WTC11 (cell line): ENCODE measurements around the gene ZNF488. TPM values are rescaled to one million over a fixed set of nuclear protein-coding genes. Genes with fewer than 3 reads are reported as not detected.

Experiments used
- ATAC-seq: fragments of 200-7000 bp; cut with Tn5 transposase; 2 replicates; pipeline ENCODE4 v1.10.0; 2021; ENCODE audit warnings: mild to moderate bottlenecking, moderate library complexity
- CTCF ChIA-PET: fragments of 300-600 bp; sonication (Branson Sonifier 250); formaldehyde crosslinking; loops from one replicate; lab custom pipeline; 2021; ENCODE audit warnings: antibody characterized with exemption; lab: Charles Lee
- POLR2A ChIA-PET: fragments of 350-600 bp; sonication (Branson Sonifier 250); formaldehyde crosslinking; loops from one replicate; lab custom pipeline; 2021; ENCODE audit warnings: antibody characterized with exemption; lab: Charles Lee
- DNase-seq: peaks from one replicate; pipeline ENCODE4 v3.0.0; 2021; ENCODE audit warnings: low spot score
- H3K27ac Mint-ChIP-seq: 2 replicates; pipeline ENCODE4 v1.8.0; 2021; ENCODE audit warnings: mixed read lengths
- H3K27me3 Mint-ChIP-seq: 2 replicates; pipeline ENCODE4 v1.8.0; 2021; ENCODE audit warnings: low read depth, mild to moderate bottlenecking, moderate library complexity, mixed read lengths
- H3K36me3 Mint-ChIP-seq: 2 replicates; pipeline ENCODE4 v1.8.0; 2021; ENCODE audit warnings: mixed read lengths
- H3K4me1 Mint-ChIP-seq: 2 replicates; pipeline ENCODE4 v1.8.0; 2022; ENCODE audit warnings: mixed read lengths
- H3K4me3 Mint-ChIP-seq: 2 replicates; pipeline ENCODE4 v1.8.0; 2021; ENCODE audit warnings: mild to moderate bottlenecking, moderate library complexity, mixed read lengths
- H3K9me3 Mint-ChIP-seq: 2 replicates; pipeline ENCODE4 v1.8.0; 2021; ENCODE audit warnings: mixed read lengths
- ATF1 ChIP-seq: sonication (generic); formaldehyde crosslinking; IDR thresholded peaks from 2 replicates; pipeline ENCODE4 v1.8.1; 2023; ENCODE audit warnings: mild to moderate bottlenecking, moderate library complexity, missing genetic modification reagents
- CREB1 ChIP-seq: sonication (generic); formaldehyde crosslinking; IDR thresholded peaks from 2 replicates; pipeline ENCODE4 v1.8.0; 2023; ENCODE audit warnings: mild to moderate bottlenecking, missing genetic modification reagents
- E2F4 ChIP-seq: sonication (generic); formaldehyde crosslinking; IDR thresholded peaks from 2 replicates; pipeline ENCODE4 v1.8.1; 2022; ENCODE audit warnings: low read depth, mild to moderate bottlenecking, moderate library complexity, missing genetic modification reagents, borderline replicate concordance
- ELF4 ChIP-seq: sonication (generic); formaldehyde crosslinking; IDR thresholded peaks from 2 replicates; pipeline ENCODE4 v1.8.1; 2022; ENCODE audit warnings: low read depth, mild to moderate bottlenecking, moderate library complexity, missing genetic modification reagents
- EMX1 ChIP-seq: fragments of 250-450 bp; sonication (Bioruptor Pico); IDR thresholded peaks from 2 replicates; pipeline ENCODE4 v1.8.0; 2021; ENCODE audit warnings: mild to moderate bottlenecking
- ESRRA ChIP-seq: sonication (generic); formaldehyde crosslinking; IDR thresholded peaks from 2 replicates; pipeline ENCODE4 v1.8.1; 2022; ENCODE audit warnings: mild to moderate bottlenecking, missing genetic modification reagents, borderline replicate concordance
- FOXP4 ChIP-seq: sonication (generic); formaldehyde crosslinking; IDR thresholded peaks from 2 replicates; pipeline ENCODE4 v1.8.0; 2022; ENCODE audit warnings: mild to moderate bottlenecking, missing genetic modification reagents
- GRHL2 ChIP-seq: fragments of 250-450 bp; sonication (Bioruptor Pico); IDR thresholded peaks from 2 replicates; pipeline ENCODE4 v1.8.0; 2022; ENCODE audit warnings: mild to moderate bottlenecking, moderate library complexity; ENCODE audit not compliant: insufficient replicate concordance, severe bottlenecking
- NR1H2 ChIP-seq: sonication (generic); formaldehyde crosslinking; IDR thresholded peaks from 2 replicates; pipeline ENCODE4 v1.9.0; 2021; ENCODE audit warnings: mild to moderate bottlenecking, moderate library complexity, missing genetic modification reagents
- PRDM15 ChIP-seq: sonication (generic); formaldehyde crosslinking; IDR thresholded peaks from 2 replicates; pipeline ENCODE4 v1.8.0; 2022; ENCODE audit warnings: missing genetic modification reagents
- RELA ChIP-seq: sonication (generic); formaldehyde crosslinking; IDR thresholded peaks from 2 replicates; pipeline ENCODE4 v1.8.1; 2022; ENCODE audit warnings: missing genetic modification reagents, mild to moderate bottlenecking, borderline replicate concordance
- SMAD4 ChIP-seq: sonication (generic); formaldehyde crosslinking; IDR thresholded peaks from 2 replicates; pipeline ENCODE4 v1.8.0; 2022; ENCODE audit warnings: mild to moderate bottlenecking, missing genetic modification reagents
- ZNF416 ChIP-seq: fragments of 250-450 bp; sonication (Bioruptor Pico); IDR thresholded peaks from 2 replicates; pipeline ENCODE4 v1.9.0; 2021; ENCODE audit warnings: mild to moderate bottlenecking, inconsistent platforms
- ZNF532 ChIP-seq: fragments of 250-450 bp; sonication (Bioruptor Pico); IDR thresholded peaks from 2 replicates; pipeline ENCODE4 v1.9.0; 2021; ENCODE audit warnings: mild to moderate bottlenecking, borderline replicate concordance
- ZSCAN18 ChIP-seq: fragments of 250-450 bp; sonication (Bioruptor Pico); IDR thresholded peaks from 2 replicates; pipeline ENCODE4 v2.1.2; 2022; ENCODE audit warnings: mild to moderate bottlenecking, moderate library complexity
- total RNA-seq: library from RNA; stranded (reverse); gene quantifications from 3 replicates; pipeline ENCODE4 v1.2.3, GENCODE V29; 2021
- TF ChIP-seq, protein P1 (sequence below): sonication (generic); formaldehyde crosslinking; IDR thresholded peaks from 2 replicates; pipeline ENCODE4 v1.8.0; 2022; ENCODE audit warnings: mild to moderate bottlenecking, missing genetic modification reagents

ZNF488 gene
- total RNA-seq, 1 experiment from 2014 or later = 8.7 TPM

GRCh38 chr10:47348661-47349470 lies 35.2 kb downstream of the ZNF488 start (continued):
- TF ChIP-seq ZNF532 (no peak), SMAD4 (CRISPR knock-in tag) (no peak)

DNA sequence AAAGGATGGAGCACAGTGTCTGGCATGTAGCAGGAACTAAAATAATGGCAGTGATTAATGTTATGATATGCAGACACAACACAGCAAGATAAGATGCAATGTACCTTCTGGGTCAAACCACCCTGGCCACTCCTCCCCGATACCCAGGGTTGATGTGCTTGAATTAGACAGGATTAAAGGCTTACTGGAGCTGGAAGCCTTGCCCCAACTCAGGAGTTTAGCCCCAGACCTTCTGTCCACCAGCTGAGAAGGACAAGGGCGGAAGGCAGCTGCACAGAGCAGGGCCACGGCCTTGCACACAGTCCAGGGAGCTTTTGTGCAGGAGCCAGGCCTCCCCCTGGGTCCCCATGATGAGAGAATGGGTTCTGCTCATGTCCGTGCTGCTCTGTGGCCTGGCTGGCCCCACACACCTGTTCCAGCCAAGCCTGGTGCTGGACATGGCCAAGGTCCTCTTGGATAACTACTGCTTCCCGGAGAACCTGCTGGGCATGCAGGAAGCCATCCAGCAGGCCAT lies 35.9 kb downstream of the ZNF488 start, which contains the start of gene RBP3:
TSS of gene RBP3 (plus strand) at position 226 of the 514 bp plus-strand sequence. CDS start at position 348, 122 bp downstream.
- CTCF ChIA-PET = interaction anchor here (0.7 kb wide), 1 partner anchor 13 kb away, joined by 3 read pairs; no protein-coding TSS in a partner anchor
- POLR2A ChIA-PET = no interaction called here
- Mint-ChIP-seq H3K4me1 (peaks cover 9% of the 10 kb centered on the region), H3K27me3 (no peaks in the 10 kb centered on the region), H3K27ac (no peak within 1 kb of the TSS), H3K36me3 (no peaks in the 10 kb centered on the region), H3K4me3 (no peak within 1 kb of the TSS), H3K9me3 (no peaks in the 10 kb centered on the region)
- no peak for ATAC-seq
- no peak for DNase-seq
- TF ChIP-seq SMAD4 (CRISPR knock-in tag) (no peak), RELA (CRISPR knock-in tag) (no peak), CREB1 (CRISPR knock-in tag) (no peak), NR1H2 (no peak), ESRRA (CRISPR knock-in tag) (no peak)

DNA sequence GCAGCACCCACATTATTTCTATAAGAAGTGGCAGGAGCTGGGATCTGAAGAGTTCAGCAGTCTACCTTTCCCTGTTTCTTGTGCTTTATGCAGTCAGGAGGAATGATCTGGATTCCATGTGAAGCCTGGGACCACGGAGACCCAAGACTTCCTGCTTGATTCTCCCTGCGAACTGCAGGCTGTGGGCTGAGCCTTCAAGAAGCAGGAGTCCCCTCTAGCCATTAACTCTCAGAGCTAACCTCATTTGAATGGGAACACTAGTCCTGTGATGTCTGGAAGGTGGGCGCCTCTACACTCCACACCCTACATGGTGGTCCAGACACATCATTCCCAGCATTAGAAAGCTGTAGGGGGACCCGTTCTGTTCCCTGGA lies 36.8 kb downstream of the ZNF488 start:
- ChIA-PET CTCF (no interaction called here), POLR2A (no interaction called here)
- no peak for ATAC-seq
- no peak for DNase-seq
- no peak overlapping the region for H3K4me3 Mint-ChIP-seq
- H3K9me3 Mint-ChIP-seq = no peaks in the 10 kb centered on the region
- no peak overlapping the region for H3K27ac Mint-ChIP-seq
- H3K4me1 Mint-ChIP-seq = peaks cover 18% of the 10 kb centered on the region
- H3K27me3 Mint-ChIP-seq = no peaks in the 10 kb centered on the region
- no peaks in the 10 kb centered on the region for H3K36me3 Mint-ChIP-seq
- TF ChIP-seq, protein P1, sequence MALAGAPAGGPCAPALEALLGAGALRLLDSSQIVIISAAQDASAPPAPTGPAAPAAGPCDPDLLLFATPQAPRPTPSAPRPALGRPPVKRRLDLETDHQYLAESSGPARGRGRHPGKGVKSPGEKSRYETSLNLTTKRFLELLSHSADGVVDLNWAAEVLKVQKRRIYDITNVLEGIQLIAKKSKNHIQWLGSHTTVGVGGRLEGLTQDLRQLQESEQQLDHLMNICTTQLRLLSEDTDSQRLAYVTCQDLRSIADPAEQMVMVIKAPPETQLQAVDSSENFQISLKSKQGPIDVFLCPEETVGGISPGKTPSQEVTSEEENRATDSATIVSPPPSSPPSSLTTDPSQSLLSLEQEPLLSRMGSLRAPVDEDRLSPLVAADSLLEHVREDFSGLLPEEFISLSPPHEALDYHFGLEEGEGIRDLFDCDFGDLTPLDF (CRISPR knock-in tag) = no peak
- TF ChIP-seq ZNF416 (no peak), SMAD4 (CRISPR knock-in tag) (no peak), ELF4 (CRISPR knock-in tag) (no peak), GRHL2 (no peak), E2F4 (CRISPR knock-in tag) (no peak), ATF1 (CRISPR knock-in tag) (no peak), EMX1 (CRISPR knock-in tag) (no peak), FOXP4 (CRISPR knock-in tag) (no peak), ZSCAN18 (no peak), PRDM15 (CRISPR knock-in tag) (no peak)
